ENCODE data around the gene MINK1. TPM values are rescaled to one million over a fixed set of nuclear protein-coding genes. Genes with fewer than 3 reads are reported as not detected.

MINK1 gene
- total RNA-seq, 1 experiment from 2014 or later, result 28.7 TPM

- Histone ChIP-seq H3K9me2 (replicated peaks; ENCODE audit: insufficient read depth, low read length) (no peaks in the 10 kb centered on the region), H3K27me3 (ENCODE audit: low read length) (no peaks in the 10 kb centered on the region), H3K9me3 (ENCODE audit: low read length) (no peaks in the 10 kb centered on the region), H3K4me2 (ENCODE audit: low read depth, low read length, poor library complexity, severe bottlenecking) (peak overlapping the region; percentile 80), H3K36me3 (ENCODE audit: insufficient read depth, low read length) (no peaks in the 10 kb centered on the region), H3K4me1 (ENCODE audit: low read length) (peaks cover 11% of the 10 kb centered on the region), H3K79me2 (ENCODE audit: low read length) (no peaks in the 10 kb centered on the region), H3K9ac (ENCODE audit: low read length) (peak overlapping the region; percentile 89), H3K27ac (ENCODE audit: low read length) (no peak overlapping the region), H3K4me3 (ENCODE audit: low read length) (peak overlapping the region; percentile 83), H4K20me1 (ENCODE audit: insufficient read depth, low read depth, low read length) (no peaks in the 10 kb centered on the region), H2AFZ (ENCODE audit: low read length) (no peak overlapping the region)
- DNase-seq, result no peak
Observed at GRCh38 chr17:4807605-4808377, 25.3 kb upstream of the MINK1 start.

DNA sequence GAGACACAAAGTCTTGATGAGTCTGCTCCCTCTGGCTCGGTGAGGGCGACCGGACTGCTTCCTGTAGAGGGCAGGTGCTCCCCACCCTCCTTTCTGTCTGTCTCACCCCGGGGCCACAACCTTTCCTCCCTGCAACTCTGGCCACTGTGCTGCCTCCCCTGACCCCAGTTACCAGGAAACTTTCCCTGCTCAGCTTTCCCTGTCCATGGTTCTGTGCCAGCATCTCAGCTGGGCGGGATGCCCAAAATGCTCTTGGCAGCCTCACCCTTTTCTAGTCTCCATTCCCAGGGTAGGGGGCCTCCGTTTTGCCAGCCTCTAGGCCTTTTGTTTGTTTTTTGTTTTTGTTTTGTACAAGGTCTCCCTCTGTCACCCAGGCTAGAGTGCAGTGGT lies 24.8 kb upstream of the MINK1 start:
- Histone ChIP-seq H3K27me3 (ENCODE audit: low read length) (no peaks in the 10 kb centered on the region), H3K9ac (ENCODE audit: low read length) (no peak overlapping the region), H3K4me2 (ENCODE audit: low read depth, low read length, poor library complexity, severe bottlenecking) (no peak overlapping the region), H3K36me3 (ENCODE audit: insufficient read depth, low read length) (no peaks in the 10 kb centered on the region), H3K79me2 (ENCODE audit: low read length) (no peaks in the 10 kb centered on the region), H3K27ac (ENCODE audit: low read length) (no peak overlapping the region), H3K4me3 (ENCODE audit: low read length) (no peak overlapping the region), H3K9me2 (replicated peaks; ENCODE audit: insufficient read depth, low read length) (no peaks in the 10 kb centered on the region), H2AFZ (ENCODE audit: low read length) (no peak overlapping the region), H3K9me3 (ENCODE audit: low read length) (no peaks in the 10 kb centered on the region), H4K20me1 (ENCODE audit: insufficient read depth, low read depth, low read length) (no peaks in the 10 kb centered on the region), H3K4me1 (ENCODE audit: low read length) (peaks cover 11% of the 10 kb centered on the region)
- DNase-seq, result no peak

DNA sequence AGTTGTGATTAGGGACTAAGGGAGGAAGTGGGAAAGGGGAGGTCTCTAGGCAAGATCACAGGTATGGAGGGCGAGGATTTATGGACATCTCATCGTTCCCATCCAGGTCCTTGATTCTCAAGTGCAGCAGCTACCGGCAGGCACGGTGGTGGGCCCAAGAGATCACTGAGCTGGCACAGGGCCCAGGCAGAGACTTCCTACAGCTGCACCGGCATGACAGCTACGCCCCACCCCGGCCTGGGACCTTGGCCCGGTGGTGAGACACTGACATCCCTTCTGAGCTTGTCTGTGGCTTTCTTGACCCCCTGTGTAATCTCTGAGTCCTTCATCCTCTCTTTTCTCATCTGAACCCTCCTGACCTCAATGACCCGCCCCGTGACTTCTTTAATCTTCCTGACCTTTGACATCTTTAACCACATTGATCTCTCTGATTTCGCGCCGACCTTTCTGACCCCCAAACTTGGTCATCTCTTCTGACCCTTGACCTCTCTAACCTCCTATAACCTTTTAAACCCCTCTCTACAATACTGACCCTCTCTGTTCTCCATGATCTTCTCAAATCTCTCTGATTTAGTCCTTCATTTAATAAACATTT lies 22.3 kb upstream of the MINK1 start:
- H3K9me2 ChIP-seq (replicated peaks; ENCODE audit: insufficient read depth, low read length), result no peaks in the 10 kb centered on the region
- no peaks in the 10 kb centered on the region for H4K20me1 ChIP-seq (ENCODE audit: insufficient read depth, low read depth, low read length)
- no peaks in the 10 kb centered on the region for H3K79me2 ChIP-seq (ENCODE audit: low read length)
- peaks cover 11% of the 10 kb centered on the region for H3K4me1 ChIP-seq (ENCODE audit: low read length)
- no peaks in the 10 kb centered on the region for H3K27me3 ChIP-seq (ENCODE audit: low read length)
- no peak for DNase-seq
- H3K9ac ChIP-seq (ENCODE audit: low read length), result no peak overlapping the region
- no peaks in the 10 kb centered on the region for H3K36me3 ChIP-seq (ENCODE audit: insufficient read depth, low read length)
- no peak overlapping the region for H3K27ac ChIP-seq (ENCODE audit: low read length)
- no peak overlapping the region for H3K4me3 ChIP-seq (ENCODE audit: low read length)
- no peaks in the 10 kb centered on the region for H3K9me3 ChIP-seq (ENCODE audit: low read length)
- no peak overlapping the region for H3K4me2 ChIP-seq (ENCODE audit: low read depth, low read length, poor library complexity, severe bottlenecking)
- H2AFZ ChIP-seq (ENCODE audit: low read length), result no peak overlapping the region

DNA sequence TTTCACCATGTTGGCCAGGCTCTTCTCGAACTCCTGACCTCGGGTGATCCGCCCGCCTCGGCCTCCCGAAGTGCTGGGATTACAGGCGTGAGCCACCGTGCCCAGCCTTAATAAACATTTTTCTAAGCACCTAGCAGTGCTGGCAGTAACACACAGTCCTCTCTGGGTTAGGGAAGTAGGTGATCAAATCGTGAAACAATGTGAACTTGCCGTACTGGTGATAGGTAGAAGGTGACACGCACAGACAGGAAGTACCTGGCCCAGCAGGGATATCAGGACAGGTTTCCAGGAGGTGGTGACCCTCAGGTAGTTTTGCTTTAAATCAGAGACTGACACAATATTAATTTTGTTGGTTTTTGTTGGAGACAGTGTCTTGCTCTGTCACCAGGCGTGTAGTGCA lies 21.7 kb upstream of the MINK1 start:
- Histone ChIP-seq H3K4me3 (ENCODE audit: low read length) (no peak overlapping the region), H3K9ac (ENCODE audit: low read length) (no peak overlapping the region), H3K27me3 (ENCODE audit: low read length) (no peaks in the 10 kb centered on the region), H3K27ac (ENCODE audit: low read length) (no peak overlapping the region), H3K4me1 (ENCODE audit: low read length) (peaks cover 5% of the 10 kb centered on the region), H3K79me2 (ENCODE audit: low read length) (no peaks in the 10 kb centered on the region), H3K36me3 (ENCODE audit: insufficient read depth, low read length) (no peaks in the 10 kb centered on the region), H2AFZ (ENCODE audit: low read length) (no peak overlapping the region), H3K9me2 (replicated peaks; ENCODE audit: insufficient read depth, low read length) (no peaks in the 10 kb centered on the region), H4K20me1 (ENCODE audit: insufficient read depth, low read depth, low read length) (no peaks in the 10 kb centered on the region), H3K4me2 (ENCODE audit: low read depth, low read length, poor library complexity, severe bottlenecking) (no peak overlapping the region), H3K9me3 (ENCODE audit: low read length) (no peaks in the 10 kb centered on the region)
- no peak for DNase-seq

GRCh38 chr17:4812690-4813089 lies 20.4 kb upstream of the MINK1 start:
- no peak overlapping the region for H3K27ac ChIP-seq (ENCODE audit: low read length)
- no peaks in the 10 kb centered on the region for H3K9me3 ChIP-seq (ENCODE audit: low read length)
- no peaks in the 10 kb centered on the region for H3K79me2 ChIP-seq (ENCODE audit: low read length)
- H3K27me3 ChIP-seq (ENCODE audit: low read length), result no peaks in the 10 kb centered on the region
- H3K4me3 ChIP-seq (ENCODE audit: low read length), result no peak overlapping the region
- H3K9me2 ChIP-seq (replicated peaks; ENCODE audit: insufficient read depth, low read length), result no peaks in the 10 kb centered on the region
- peaks cover 4% of the 10 kb centered on the region for H3K4me1 ChIP-seq (ENCODE audit: low read length)
- no peak overlapping the region for H3K9ac ChIP-seq (ENCODE audit: low read length)
- no peaks in the 10 kb centered on the region for H3K36me3 ChIP-seq (ENCODE audit: insufficient read depth, low read length)
- H4K20me1 ChIP-seq (ENCODE audit: insufficient read depth, low read depth, low read length), result no peaks in the 10 kb centered on the region
- DNase-seq, result no peak
- no peak overlapping the region for H3K4me2 ChIP-seq (ENCODE audit: low read depth, low read length, poor library complexity, severe bottlenecking)
- H2AFZ ChIP-seq (ENCODE audit: low read length), result no peak overlapping the region

GRCh38 chr17:4815043-4815675 lies 18.0 kb upstream of the MINK1 start:
- no peak for DNase-seq
- Histone ChIP-seq H2AFZ (ENCODE audit: low read length) (no peak overlapping the region), H3K9me2 (replicated peaks; ENCODE audit: insufficient read depth, low read length) (no peaks in the 10 kb centered on the region), H3K4me1 (ENCODE audit: low read length) (no peaks in the 10 kb centered on the region), H4K20me1 (ENCODE audit: insufficient read depth, low read depth, low read length) (no peaks in the 10 kb centered on the region), H3K9me3 (ENCODE audit: low read length) (no peaks in the 10 kb centered on the region), H3K4me2 (ENCODE audit: low read depth, low read length, poor library complexity, severe bottlenecking) (no peak overlapping the region), H3K27ac (ENCODE audit: low read length) (no peak overlapping the region), H3K9ac (ENCODE audit: low read length) (no peak overlapping the region), H3K36me3 (ENCODE audit: insufficient read depth, low read length) (no peaks in the 10 kb centered on the region), H3K4me3 (ENCODE audit: low read length) (no peak overlapping the region), H3K79me2 (ENCODE audit: low read length) (no peaks in the 10 kb centered on the region), H3K27me3 (ENCODE audit: low read length) (no peaks in the 10 kb centered on the region)

DNA sequence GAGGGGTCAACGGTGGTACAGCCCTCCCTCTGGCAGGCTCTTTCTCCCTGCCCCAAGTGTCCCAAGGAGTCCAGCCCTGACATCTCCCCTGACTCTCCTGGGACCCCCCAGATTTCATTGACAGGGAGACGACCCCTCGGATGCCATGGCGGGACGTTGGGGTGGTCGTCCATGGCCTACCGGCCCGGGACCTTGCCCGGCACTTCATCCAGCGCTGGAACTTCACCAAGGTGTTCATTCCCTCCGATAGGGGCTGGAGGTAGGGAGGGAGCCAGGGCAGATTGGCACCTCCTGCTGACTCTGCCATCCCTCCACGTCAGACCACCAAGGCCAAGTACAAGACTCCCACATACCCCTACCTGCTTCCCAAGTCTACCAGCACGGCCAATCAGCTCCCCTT lies 16.3 kb upstream of the MINK1 start:
- no peak overlapping the region for H3K4me2 ChIP-seq (ENCODE audit: low read depth, low read length, poor library complexity, severe bottlenecking)

DNA sequence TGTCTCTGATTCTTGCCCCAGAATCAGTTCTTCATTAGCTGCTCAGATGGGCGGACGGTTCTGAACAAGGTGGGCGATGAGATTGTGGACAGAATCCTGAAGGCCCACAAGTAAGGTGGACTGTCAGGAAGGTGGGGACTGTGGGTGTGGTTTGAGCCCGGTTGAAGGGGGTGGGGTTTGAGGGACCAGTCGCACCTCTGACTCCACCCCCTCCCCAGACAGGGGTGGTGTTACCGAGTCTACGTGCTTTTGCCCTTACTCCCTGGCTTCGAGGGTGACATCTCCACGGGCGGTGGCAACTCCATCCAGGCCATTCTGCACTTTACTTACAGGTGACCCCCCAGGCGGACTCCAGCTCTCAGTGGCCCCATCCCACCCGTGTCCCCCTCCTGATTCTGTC lies 14.9 kb upstream of the MINK1 start:
- no peaks in the 10 kb centered on the region for H4K20me1 ChIP-seq (ENCODE audit: insufficient read depth, low read depth, low read length)
- H3K4me2 ChIP-seq (ENCODE audit: low read depth, low read length, poor library complexity, severe bottlenecking), result no peak overlapping the region
- no peak overlapping the region for H2AFZ ChIP-seq (ENCODE audit: low read length)
- no peaks in the 10 kb centered on the region for H3K27me3 ChIP-seq (ENCODE audit: low read length)
- no peaks in the 10 kb centered on the region for H3K9me3 ChIP-seq (ENCODE audit: low read length)
- no peak overlapping the region for H3K27ac ChIP-seq (ENCODE audit: low read length)
- H3K4me1 ChIP-seq (ENCODE audit: low read length), result no peaks in the 10 kb centered on the region
- no peaks in the 10 kb centered on the region for H3K9me2 ChIP-seq (replicated peaks; ENCODE audit: insufficient read depth, low read length)
- no peaks in the 10 kb centered on the region for H3K79me2 ChIP-seq (ENCODE audit: low read length)
- no peak for DNase-seq
- H3K36me3 ChIP-seq (ENCODE audit: insufficient read depth, low read length), result no peaks in the 10 kb centered on the region
- no peak overlapping the region for H3K9ac ChIP-seq (ENCODE audit: low read length)
- no peak overlapping the region for H3K4me3 ChIP-seq (ENCODE audit: low read length)

More for the DNA sequence above, 16.3 kb upstream of the MINK1 start:
- Histone ChIP-seq H3K9ac (ENCODE audit: low read length) (no peak overlapping the region), H3K4me3 (ENCODE audit: low read length) (no peak overlapping the region), H4K20me1 (ENCODE audit: insufficient read depth, low read depth, low read length) (no peaks in the 10 kb centered on the region), H3K27me3 (ENCODE audit: low read length) (no peaks in the 10 kb centered on the region), H3K79me2 (ENCODE audit: low read length) (no peaks in the 10 kb centered on the region), H3K36me3 (ENCODE audit: insufficient read depth, low read length) (no peaks in the 10 kb centered on the region), H3K9me2 (replicated peaks; ENCODE audit: insufficient read depth, low read length) (no peaks in the 10 kb centered on the region), H3K9me3 (ENCODE audit: low read length) (no peaks in the 10 kb centered on the region), H2AFZ (ENCODE audit: low read length) (no peak overlapping the region), H3K4me1 (ENCODE audit: low read length) (no peaks in the 10 kb centered on the region), H3K27ac (ENCODE audit: low read length) (no peak overlapping the region)
- no peak for DNase-seq

Measured in Karpas-422 (cell line).